AG04449 (cell line): ENCODE data around the gene TTC3.

ENCODE experiments used
- CTCF ChIA-PET: fragments of 350-600 bp; formaldehyde crosslinking; extraction: SDS; loops from one replicate; lab custom pipeline; 2021; ENCODE audit warnings: antibody characterized with exemption; lab: Yijun Ruan, JAX
- POLR2A ChIA-PET: fragments of 400-600, 350-600 bp; formaldehyde crosslinking; extraction: SDS; loops from one replicate; lab custom pipeline; 2020; ENCODE audit warnings: antibody characterized with exemption, inconsistent platforms; lab: Yijun Ruan, JAX
- DNase-seq: peaks from one replicate; pipeline ENCODE4 v3.0.0-alpha.2; 2010; ENCODE audit warnings: low read depth, low spot score
- H3K4me3 ChIP-seq: 2 replicates; pipeline ENCODE4 v1.5.1; 2011; ENCODE audit warnings: low read depth, mild to moderate bottlenecking, control low read depth, low read length
- TF ChIP-seq, protein P1 (sequence below): IDR thresholded peaks from one replicate; pipeline ENCODE4 v1.5.1; 2011; ENCODE audit warnings: mild to moderate bottlenecking, moderate library complexity, low read length, control low read depth, inconsistent platforms; ENCODE audit not compliant: insufficient read depth; ENCODE audit errors: missing control alignments

Gene TTC3

DNA sequence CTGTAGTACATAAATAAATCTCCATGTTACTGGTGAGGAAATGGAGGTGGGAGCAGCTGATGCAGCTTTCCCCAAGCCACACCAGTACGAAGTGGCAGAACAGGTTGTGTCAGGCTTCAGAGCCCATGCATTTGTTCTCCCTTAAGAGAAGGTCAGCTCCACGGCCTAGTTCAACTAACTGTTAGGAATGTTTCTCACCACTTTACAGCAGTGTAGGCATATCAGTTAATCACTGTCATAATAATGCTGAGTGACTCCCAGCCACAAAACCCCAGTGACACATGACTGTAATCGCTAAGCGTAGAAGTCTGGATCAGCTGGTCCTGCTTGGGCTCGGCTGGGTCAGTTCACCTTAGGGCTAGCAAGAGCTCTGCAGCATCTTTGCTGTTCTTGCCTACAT lies 103.7 kb downstream of the TTC3 start:
- ChIA-PET POLR2A (no interaction called here), CTCF (interaction anchor here (1.1 to 1.4 kb wide), 2 partner anchors 11 to 24 kb away, joined by 3 to 4 read pairs; no protein-coding TSS in a partner anchor)
- TF ChIP-seq, protein P1, sequence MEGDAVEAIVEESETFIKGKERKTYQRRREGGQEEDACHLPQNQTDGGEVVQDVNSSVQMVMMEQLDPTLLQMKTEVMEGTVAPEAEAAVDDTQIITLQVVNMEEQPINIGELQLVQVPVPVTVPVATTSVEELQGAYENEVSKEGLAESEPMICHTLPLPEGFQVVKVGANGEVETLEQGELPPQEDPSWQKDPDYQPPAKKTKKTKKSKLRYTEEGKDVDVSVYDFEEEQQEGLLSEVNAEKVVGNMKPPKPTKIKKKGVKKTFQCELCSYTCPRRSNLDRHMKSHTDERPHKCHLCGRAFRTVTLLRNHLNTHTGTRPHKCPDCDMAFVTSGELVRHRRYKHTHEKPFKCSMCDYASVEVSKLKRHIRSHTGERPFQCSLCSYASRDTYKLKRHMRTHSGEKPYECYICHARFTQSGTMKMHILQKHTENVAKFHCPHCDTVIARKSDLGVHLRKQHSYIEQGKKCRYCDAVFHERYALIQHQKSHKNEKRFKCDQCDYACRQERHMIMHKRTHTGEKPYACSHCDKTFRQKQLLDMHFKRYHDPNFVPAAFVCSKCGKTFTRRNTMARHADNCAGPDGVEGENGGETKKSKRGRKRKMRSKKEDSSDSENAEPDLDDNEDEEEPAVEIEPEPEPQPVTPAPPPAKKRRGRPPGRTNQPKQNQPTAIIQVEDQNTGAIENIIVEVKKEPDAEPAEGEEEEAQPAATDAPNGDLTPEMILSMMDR = no peak
- H3K4me3 ChIP-seq = no peak overlapping the region
- DNase-seq = no peak

DNA sequence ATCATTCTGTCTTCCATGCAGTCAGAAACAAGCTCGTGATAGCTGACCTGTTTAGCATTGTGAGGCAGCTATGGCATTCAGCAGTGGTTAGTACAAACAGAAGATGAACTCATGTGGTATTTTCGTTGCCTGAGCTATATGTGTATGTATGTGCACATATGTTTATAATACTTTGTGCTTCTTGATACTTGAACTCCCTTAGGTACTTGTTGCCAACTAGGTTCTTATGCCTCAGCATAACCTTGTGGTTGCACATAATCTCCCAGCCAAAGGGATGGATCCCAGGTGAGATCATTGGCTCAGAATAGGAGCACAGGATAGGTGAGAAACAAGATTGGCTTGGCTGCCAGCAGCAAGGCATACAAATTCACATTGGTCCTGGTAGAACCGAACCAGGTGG lies 108.0 kb downstream of the TTC3 start:
- POLR2A ChIA-PET = no interaction called here
- CTCF ChIA-PET = no interaction called here
- H3K4me3 ChIP-seq = no peak overlapping the region
- DNase-seq = no peak
- TF ChIP-seq, protein P1 = no peak

DNA sequence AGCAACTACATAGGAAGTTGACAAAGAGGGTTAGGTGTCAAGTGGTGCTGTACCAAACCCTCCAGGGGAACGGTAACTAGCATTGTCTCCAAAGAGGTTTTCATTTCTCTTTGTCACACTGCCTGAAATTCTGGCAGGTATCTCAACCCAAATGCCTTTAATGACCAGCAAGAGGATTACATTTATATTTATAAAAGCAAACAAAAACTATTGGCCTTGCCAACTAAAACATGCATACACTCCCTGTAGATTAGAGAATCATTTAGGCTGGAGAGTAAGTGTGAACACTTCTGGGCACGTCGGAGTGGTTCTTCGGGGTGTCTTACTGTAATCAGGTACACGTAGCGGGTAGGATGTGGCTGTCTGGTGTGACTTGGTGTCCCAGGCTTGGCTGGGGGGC lies 109.2 kb downstream of the TTC3 start:
- CTCF ChIA-PET = no interaction called here
- POLR2A ChIA-PET = no interaction called here
- TF ChIP-seq, protein P1 = no peak
- DNase-seq = no peak
- no peak overlapping the region for H3K4me3 ChIP-seq

DNA sequence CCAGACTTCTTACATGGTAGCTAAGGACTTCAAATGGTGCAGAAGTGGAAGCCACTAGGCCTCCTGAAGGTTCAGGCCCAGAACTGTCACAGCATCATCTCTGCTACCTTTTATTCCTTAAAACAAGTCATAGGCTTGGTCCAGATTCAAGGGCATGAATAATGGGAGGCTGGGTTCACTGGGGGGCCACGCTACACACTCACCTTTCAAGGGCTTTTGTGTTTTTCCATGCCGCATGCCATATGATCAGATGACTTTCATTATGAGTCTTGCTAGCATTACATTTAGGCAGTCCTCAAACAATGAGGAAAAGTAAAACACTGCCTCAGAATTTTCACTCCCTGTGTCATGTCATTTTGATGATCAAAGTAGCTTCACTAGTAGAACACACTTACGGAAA lies 110.7 kb downstream of the TTC3 start:
- ChIA-PET POLR2A (no interaction called here), CTCF (interaction anchor here (0.6 to 1.5 kb wide), 3 partner anchors 9 to 380 kb away, joined by 3 to 4 read pairs (median 3); no protein-coding TSS in a partner anchor)
- H3K4me3 ChIP-seq = no peak overlapping the region
- no peak for DNase-seq
- TF ChIP-seq, protein P1 = no peak

DNA sequence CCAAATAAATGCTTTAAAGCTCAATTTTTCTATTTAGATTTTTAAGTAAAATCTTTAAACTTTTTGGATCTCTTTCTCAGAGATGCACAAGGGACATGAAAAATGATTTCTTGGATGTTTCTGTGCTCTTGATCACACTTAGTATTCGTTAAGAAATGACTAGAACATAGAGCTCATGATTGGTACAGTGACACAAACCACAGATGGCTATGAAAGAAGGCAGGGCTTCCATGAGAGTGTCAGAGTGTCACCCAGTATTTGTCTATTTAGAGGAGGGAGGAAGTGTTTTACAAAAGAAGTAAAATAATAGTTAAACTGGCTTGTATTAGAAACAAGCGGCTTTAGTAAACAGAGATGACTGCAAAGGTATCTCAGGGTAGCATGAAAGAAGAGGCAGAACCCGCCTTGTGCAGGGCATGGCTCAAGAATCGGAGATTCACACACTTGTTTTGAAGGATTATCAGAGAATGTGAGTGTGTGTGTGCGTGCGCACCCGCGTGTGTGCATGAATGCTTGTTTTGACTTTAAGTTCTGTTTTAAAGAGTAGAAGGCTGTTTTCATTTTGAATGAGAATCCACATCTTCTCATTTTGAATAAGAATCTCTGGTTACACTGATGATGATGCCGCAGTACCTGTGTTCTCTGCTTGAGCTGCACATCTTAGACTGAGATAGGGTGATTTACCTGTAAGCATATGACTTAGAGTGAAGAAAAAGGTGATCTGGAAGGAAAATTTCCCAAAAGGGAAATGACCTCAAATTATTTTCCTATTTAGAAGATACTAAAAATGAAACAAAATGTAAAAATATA lies 111.9 kb downstream of the TTC3 start:
- CTCF ChIA-PET = interaction anchor here (1.5 kb wide), 1 partner anchor 14 kb away, joined by 4 read pairs; no protein-coding TSS in a partner anchor
- no peak overlapping the region for H3K4me3 ChIP-seq
- POLR2A ChIA-PET = no interaction called here
- no peak for DNase-seq
- TF ChIP-seq, protein P1 = no peak

DNA sequence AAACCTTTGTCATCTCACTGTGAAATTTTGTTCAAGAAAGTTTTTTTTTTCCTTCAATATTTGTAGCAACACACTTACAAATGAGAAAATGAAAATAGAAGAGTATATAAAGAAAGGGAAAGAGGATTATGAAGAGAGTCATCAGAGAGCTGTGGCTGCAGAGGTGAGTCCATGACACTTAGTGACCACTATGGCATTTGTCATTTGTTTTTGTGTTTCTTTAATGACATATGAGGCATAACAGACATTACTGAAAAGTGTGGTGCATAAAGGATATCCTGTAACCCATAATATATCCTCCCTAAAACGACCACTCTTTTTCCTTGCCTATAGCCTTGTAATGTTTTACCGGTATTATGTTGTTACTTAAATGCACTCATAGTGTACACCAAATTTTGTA lies 113.9 kb downstream of the TTC3 start:
- POLR2A ChIA-PET = no interaction called here
- H3K4me3 ChIP-seq = no peak overlapping the region

More for the DNA sequence above, 113.9 kb downstream of the TTC3 start:
- CTCF ChIA-PET = interaction anchor here (1.6 kb wide), 1 partner anchor 10 kb away, joined by 4 read pairs; no protein-coding TSS in a partner anchor
- TF ChIP-seq, protein P1 = no peak
- DNase-seq = no peak
